Measurements from ENCODE around the gene PADI1. TPM values are rescaled to one million over a fixed set of nuclear protein-coding genes. Genes with fewer than 3 reads are reported as not detected.

The PADI1 gene
- total RNA-seq, 4 donors from 2014 or later, result not detected

GRCh38 chr1:17232759-17233661 is 28.1 kb downstream of the PADI1 start:
- TF ChIP-seq CTCF (IDR thresholded peaks at IDR 0.05; ENCODE audit: low read depth), result no peak

GRCh38 chr1:17233675-17234320 is 28.9 kb downstream of the PADI1 start:
- TF ChIP-seq CTCF (IDR thresholded peaks at IDR 0.05; ENCODE audit: low read depth), result no peak

GRCh38 chr1:17234405-17234804 is 29.5 kb downstream of the PADI1 start:
- TF ChIP-seq CTCF (IDR thresholded peaks at IDR 0.05; ENCODE audit: low read depth), result no peak

- no peak for TF ChIP-seq CTCF (IDR thresholded peaks at IDR 0.05; ENCODE audit: low read depth)
Measured at GRCh38 chr1:17235135-17235885, 30.4 kb downstream of the PADI1 start.

- TF ChIP-seq CTCF (IDR thresholded peaks at IDR 0.05; ENCODE audit: low read depth), result no peak
Measured at GRCh38 chr1:17236779-17237560, 32.0 kb downstream of the PADI1 start.

GRCh38 chr1:17237561-17237903 is 32.6 kb downstream of the PADI1 start:
- TF ChIP-seq CTCF (IDR thresholded peaks at IDR 0.05; ENCODE audit: low read depth), result no peak
